ENCODE results near the gene RNF212.
"Not testable (repeated sequence)": the region's sequence is repeated elsewhere in the genome, so short reads cannot be mapped to it uniquely, and the experiment has no call there.

Gene RNF212

GRCh38 chr4:1060621-1061020 lies 52.7 kb downstream of the RNF212 start:
- no peak for DNase-seq

GRCh38 chr4:1060121-1060520 lies 53.2 kb downstream of the RNF212 start:
- DNase-seq: no peak

- DNase-seq: no peak
These were observed 54.2 kb downstream of the RNF212 start for GRCh38 chr4:1058997-1059665.

- DNase-seq: no peak
These were observed 55.0 kb downstream of the RNF212 start for GRCh38 chr4:1058198-1058996.

- no peak for DNase-seq
These were observed 56.0 kb downstream of the RNF212 start for GRCh38 chr4:1057403-1057745.

- no peak for DNase-seq
These were observed 56.5 kb downstream of the RNF212 start for GRCh38 chr4:1056671-1057402.

GRCh38 chr4:1055721-1056590 lies 57.4 kb downstream of the RNF212 start:
- no peak for DNase-seq

- DNase-seq: not testable (repeated sequence)
These were observed 58.1 kb downstream of the RNF212 start for GRCh38 chr4:1055243-1055701.

- DNase-seq: not testable (repeated sequence)
These were observed 58.6 kb downstream of the RNF212 start for GRCh38 chr4:1054696-1055242.

GRCh38 chr4:1053891-1054290 lies 59.5 kb downstream of the RNF212 start:
- not testable (repeated sequence) for DNase-seq

GRCh38 chr4:1053080-1053661 lies 60.2 kb downstream of the RNF212 start:
- DNase-seq: no peak

GRCh38 chr4:1052231-1052671 lies 61.1 kb downstream of the RNF212 start:
- no peak for DNase-seq

GRCh38 chr4:1051472-1051871 lies 61.9 kb downstream of the RNF212 start:
- no peak for DNase-seq

GRCh38 chr4:1050486-1051213 lies 62.7 kb downstream of the RNF212 start:
- DNase-seq: no peak

GRCh38 chr4:1049591-1049905 lies 63.8 kb downstream of the RNF212 start:
- no peak for DNase-seq

- DNase-seq: no peak
These were observed 64.4 kb downstream of the RNF212 start for GRCh38 chr4:1048773-1049590.

- DNase-seq: no peak
These were observed 65.2 kb downstream of the RNF212 start for GRCh38 chr4:1047976-1048772.

GRCh38 chr4:1047106-1047975 lies 66.0 kb downstream of the RNF212 start:
- DNase-seq: no peak

Measured in SW 1271 (cell line).